ENCODE measurements around the gene CYB561.

The CYB561 gene

DNA sequence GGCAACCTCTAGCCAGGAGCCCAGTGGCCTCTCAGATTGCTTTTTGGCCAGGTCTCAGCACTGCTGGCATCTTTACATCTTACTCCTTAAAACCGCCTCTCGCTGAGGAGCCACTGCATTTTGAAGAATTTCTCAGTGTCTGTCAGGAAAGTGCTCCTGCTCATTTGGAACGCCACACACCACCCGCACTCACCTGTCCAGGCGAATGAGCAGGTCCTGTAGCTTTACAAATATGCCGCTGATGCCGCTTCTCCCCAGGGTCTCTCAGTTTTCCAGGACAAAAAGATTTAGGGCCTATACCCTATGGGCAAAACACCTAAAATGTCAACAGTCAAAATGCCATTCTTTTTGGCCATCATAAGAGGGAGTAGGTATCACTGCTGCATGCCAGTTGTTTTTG lies 22.1 kb downstream of the CYB561 start:
- Histone ChIP-seq H3K27ac (ENCODE audit: low read length) (no peak overlapping the region), H3K4me1 (ENCODE audit: low read length) (no peaks in the 10 kb centered on the region), H3K9ac (ENCODE audit: low read length) (no peak overlapping the region), H3K79me2 (ENCODE audit: low read length) (no peaks in the 10 kb centered on the region), H3K4me2 (ENCODE audit: low read depth, low read length) (no peak overlapping the region), H3K9me3 (replicated peaks; ENCODE audit: insufficient read depth, low read length) (no peaks in the 10 kb centered on the region), H3K9me2 (replicated peaks; ENCODE audit: insufficient read depth, low read length) (no peaks in the 10 kb centered on the region), H3F3A (ENCODE audit: insufficient read depth, low read length) (no peaks in the 10 kb centered on the region), H2AFZ (ENCODE audit: low read length) (no peak overlapping the region), H3K27me3 (replicated peaks; ENCODE audit: insufficient read depth, low read length) (no peaks in the 10 kb centered on the region), H3K4me3 (ENCODE audit: low read length) (no peak overlapping the region), H4K20me1 (ENCODE audit: insufficient read depth, low read length) (no peaks in the 10 kb centered on the region), H3K36me3 (replicated peaks; ENCODE audit: insufficient read depth, low read length) (no peaks in the 10 kb centered on the region)
- DNase-seq = no peak
- no peak for TF ChIP-seq EZH2 (optimal IDR thresholded peaks at IDR 0.05; ENCODE audit: low read depth, low read length)

DNA sequence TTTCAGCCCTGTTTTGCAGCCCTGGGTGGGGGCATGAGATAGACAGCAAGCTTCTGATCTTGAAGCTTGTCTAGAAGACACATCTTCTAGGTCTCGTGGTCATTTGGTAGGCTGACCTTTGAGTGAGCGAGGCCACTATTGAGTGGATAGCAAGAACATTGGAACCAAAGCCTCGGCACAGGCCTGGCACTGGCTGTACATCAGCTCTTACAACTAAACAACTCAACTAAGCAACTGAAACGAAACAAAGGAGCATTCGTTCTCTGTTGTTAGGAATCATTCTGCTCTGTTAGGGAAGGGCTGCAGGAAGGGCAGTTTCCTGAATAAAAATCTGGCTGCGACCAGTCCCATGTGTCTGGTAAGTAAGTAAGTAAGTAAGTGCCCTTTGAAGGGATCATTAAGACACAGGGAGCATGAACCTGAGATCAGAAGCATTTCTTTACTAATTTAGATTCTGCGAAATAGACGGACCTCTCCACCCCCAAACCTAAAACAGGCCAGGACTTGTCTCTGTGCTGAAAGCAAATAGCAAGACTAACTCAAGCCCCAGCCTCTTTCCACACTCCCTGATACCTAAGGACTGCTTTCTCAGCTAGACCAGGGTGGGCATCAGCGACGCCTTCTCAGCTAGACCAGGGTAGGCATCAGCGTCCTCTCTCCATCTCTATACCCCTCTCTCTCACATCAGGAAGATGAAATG lies 22.7 kb downstream of the CYB561 start:
- TF ChIP-seq, protein P1, sequence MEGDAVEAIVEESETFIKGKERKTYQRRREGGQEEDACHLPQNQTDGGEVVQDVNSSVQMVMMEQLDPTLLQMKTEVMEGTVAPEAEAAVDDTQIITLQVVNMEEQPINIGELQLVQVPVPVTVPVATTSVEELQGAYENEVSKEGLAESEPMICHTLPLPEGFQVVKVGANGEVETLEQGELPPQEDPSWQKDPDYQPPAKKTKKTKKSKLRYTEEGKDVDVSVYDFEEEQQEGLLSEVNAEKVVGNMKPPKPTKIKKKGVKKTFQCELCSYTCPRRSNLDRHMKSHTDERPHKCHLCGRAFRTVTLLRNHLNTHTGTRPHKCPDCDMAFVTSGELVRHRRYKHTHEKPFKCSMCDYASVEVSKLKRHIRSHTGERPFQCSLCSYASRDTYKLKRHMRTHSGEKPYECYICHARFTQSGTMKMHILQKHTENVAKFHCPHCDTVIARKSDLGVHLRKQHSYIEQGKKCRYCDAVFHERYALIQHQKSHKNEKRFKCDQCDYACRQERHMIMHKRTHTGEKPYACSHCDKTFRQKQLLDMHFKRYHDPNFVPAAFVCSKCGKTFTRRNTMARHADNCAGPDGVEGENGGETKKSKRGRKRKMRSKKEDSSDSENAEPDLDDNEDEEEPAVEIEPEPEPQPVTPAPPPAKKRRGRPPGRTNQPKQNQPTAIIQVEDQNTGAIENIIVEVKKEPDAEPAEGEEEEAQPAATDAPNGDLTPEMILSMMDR (IDR thresholded peaks at IDR 0.05; ENCODE audit: low read length) = no peak
- TF ChIP-seq EZH2 (optimal IDR thresholded peaks at IDR 0.05; ENCODE audit: low read depth, low read length) (no peak), EZH2phosphoT487 (IDR thresholded peaks at IDR 0.05; ENCODE audit: low read length) (no peak)
- no peak overlapping the region for H2AFZ ChIP-seq (ENCODE audit: low read length)
- H3K27ac ChIP-seq (ENCODE audit: low read length) = no peak overlapping the region
- no peaks in the 10 kb centered on the region for H3K27me3 ChIP-seq (replicated peaks; ENCODE audit: insufficient read depth, low read length)
- DNase-seq = no peak
- no peaks in the 10 kb centered on the region for H3K9me2 ChIP-seq (replicated peaks; ENCODE audit: insufficient read depth, low read length)
- H3K36me3 ChIP-seq (replicated peaks; ENCODE audit: insufficient read depth, low read length) = no peaks in the 10 kb centered on the region
- H3K79me2 ChIP-seq (ENCODE audit: low read length) = no peaks in the 10 kb centered on the region
- H3K4me2 ChIP-seq (ENCODE audit: low read depth, low read length) = no peak overlapping the region
- H3K4me1 ChIP-seq (ENCODE audit: low read length) = no peaks in the 10 kb centered on the region
- H3K9me3 ChIP-seq (replicated peaks; ENCODE audit: insufficient read depth, low read length) = no peaks in the 10 kb centered on the region
- no peaks in the 10 kb centered on the region for H3F3A ChIP-seq (ENCODE audit: insufficient read depth, low read length)
- no peak overlapping the region for H3K9ac ChIP-seq (ENCODE audit: low read length)
- H4K20me1 ChIP-seq (ENCODE audit: insufficient read depth, low read length) = no peaks in the 10 kb centered on the region
- H3K4me3 ChIP-seq (ENCODE audit: low read length) = no peak overlapping the region

DNA sequence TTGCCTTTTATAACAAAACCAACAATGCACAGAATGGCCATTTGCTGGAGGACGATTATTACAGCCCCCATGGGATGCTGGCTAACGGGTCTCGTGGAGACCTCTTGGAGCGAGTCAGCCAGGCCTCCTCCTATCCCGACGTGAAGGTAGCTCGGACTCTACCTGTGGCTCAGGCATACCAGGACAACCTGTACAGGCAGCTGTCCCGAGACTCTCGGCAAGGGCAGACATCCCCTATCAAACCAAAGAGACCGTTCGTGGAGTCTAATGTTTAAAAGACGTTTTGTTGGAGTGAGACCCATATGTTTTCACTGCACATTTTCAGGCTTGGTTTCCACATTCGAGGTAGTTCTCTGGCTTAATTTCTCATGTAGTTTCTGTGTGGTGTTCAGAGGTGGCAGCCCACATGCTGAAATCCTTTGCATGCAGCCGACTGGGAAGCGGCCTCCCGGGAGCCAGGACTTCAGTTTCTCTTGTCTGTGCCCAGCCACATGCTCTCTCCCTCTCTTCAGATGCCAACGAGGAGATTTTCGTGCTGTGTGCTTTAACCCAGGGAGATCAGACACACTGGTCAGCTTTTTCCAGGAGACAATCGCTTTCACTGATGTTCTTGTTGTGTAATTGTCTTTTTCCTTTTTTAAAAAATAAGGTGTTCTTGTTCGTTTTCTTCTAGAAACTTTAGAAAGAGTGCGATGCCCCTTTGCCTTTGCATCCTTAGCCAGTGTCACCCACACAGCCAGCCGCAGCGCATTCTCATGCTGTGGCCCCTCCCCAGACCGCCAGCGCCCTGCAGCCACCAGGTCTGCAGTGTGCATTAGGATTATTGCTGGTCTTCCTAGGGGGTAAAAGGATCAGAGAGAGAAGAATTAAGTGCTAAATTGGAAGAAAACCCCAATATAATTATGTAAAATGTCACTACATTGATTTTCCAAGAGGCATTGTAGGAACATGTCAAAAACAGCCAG lies 24.1 kb downstream of the CYB561 start:
- Histone ChIP-seq H3K9ac (ENCODE audit: low read length) (no peak overlapping the region), H3K79me2 (ENCODE audit: low read length) (no peaks in the 10 kb centered on the region), H3K4me1 (ENCODE audit: low read length) (no peaks in the 10 kb centered on the region), H3K9me3 (replicated peaks; ENCODE audit: insufficient read depth, low read length) (no peaks in the 10 kb centered on the region), H3F3A (ENCODE audit: insufficient read depth, low read length) (no peaks in the 10 kb centered on the region), H3K27me3 (replicated peaks; ENCODE audit: insufficient read depth, low read length) (no peaks in the 10 kb centered on the region), H3K27ac (ENCODE audit: low read length) (no peak overlapping the region), H3K36me3 (replicated peaks; ENCODE audit: insufficient read depth, low read length) (no peaks in the 10 kb centered on the region), H3K9me2 (replicated peaks; ENCODE audit: insufficient read depth, low read length) (no peaks in the 10 kb centered on the region), H2AFZ (ENCODE audit: low read length) (no peak overlapping the region), H3K4me3 (ENCODE audit: low read length) (no peak overlapping the region), H3K4me2 (ENCODE audit: low read depth, low read length) (no peak overlapping the region), H4K20me1 (ENCODE audit: insufficient read depth, low read length) (no peaks in the 10 kb centered on the region)
- DNase-seq = no peak
- TF ChIP-seq EZH2phosphoT487 (IDR thresholded peaks at IDR 0.05; ENCODE audit: low read length) (no peak), EZH2 (optimal IDR thresholded peaks at IDR 0.05; ENCODE audit: low read depth, low read length) (no peak)
- TF ChIP-seq, protein P1 (IDR thresholded peaks at IDR 0.05; ENCODE audit: low read length) = no peak

Data from MM.1S (cell line).